Peyer's patch (tissue), 4 donors: ENCODE results near the gene PLCL2.

Experiments used
- POLR2A ChIP-seq, 2 donors: fragments of 450-650 bp; IDR thresholded peaks; one replicate each; pipeline ENCODE4 v1.5.1; 2017; ENCODE audit warnings: antibody characterized with exemption in 2 of 2, mild to moderate bottlenecking in 2 of 2, moderate library complexity in 2 of 2
- TF ChIP-seq, protein P1 (sequence below), 6 experiments: fragments of 450-650 bp in 4 of 6; fragments of 200-600 bp in 2 of 6; sonication (generic) in 1 of 6; IDR thresholded peaks; one replicate each; pipeline ENCODE4 v1.5.1; 2017 to 2019; ENCODE audit warnings: antibody characterized with exemption in 6 of 6, mild to moderate bottlenecking in 3 of 6, moderate library complexity in 1 of 6

DNA sequence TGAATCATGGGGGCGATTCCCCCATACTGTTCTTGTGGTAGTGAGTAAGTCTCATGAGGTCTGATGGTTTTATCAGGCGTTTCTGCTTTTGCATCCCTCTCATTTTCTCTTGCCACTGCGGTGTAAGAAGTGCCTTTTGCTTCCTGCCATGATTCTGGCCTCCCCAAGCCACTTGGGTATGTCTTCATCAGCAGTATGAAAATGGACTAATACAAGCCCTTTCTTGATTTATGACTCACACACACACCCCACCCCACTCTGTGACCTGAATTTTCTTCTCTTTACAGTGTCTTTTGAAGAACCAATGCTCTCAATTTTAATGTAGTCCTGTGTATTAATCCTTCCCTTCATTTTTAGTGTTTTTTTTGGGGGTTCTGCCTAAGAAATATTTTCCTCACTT lies 244.8 kb downstream of the PLCL2 start:
- no peak for TF ChIP-seq POLR2A (IDR thresholded peaks at IDR 0.05)
- TF ChIP-seq, protein P1, sequence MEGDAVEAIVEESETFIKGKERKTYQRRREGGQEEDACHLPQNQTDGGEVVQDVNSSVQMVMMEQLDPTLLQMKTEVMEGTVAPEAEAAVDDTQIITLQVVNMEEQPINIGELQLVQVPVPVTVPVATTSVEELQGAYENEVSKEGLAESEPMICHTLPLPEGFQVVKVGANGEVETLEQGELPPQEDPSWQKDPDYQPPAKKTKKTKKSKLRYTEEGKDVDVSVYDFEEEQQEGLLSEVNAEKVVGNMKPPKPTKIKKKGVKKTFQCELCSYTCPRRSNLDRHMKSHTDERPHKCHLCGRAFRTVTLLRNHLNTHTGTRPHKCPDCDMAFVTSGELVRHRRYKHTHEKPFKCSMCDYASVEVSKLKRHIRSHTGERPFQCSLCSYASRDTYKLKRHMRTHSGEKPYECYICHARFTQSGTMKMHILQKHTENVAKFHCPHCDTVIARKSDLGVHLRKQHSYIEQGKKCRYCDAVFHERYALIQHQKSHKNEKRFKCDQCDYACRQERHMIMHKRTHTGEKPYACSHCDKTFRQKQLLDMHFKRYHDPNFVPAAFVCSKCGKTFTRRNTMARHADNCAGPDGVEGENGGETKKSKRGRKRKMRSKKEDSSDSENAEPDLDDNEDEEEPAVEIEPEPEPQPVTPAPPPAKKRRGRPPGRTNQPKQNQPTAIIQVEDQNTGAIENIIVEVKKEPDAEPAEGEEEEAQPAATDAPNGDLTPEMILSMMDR (IDR thresholded peaks at IDR 0.05), result no peak
